H1 (cell line): ENCODE data around the gene OSTN. TPM values are rescaled to one million over a fixed set of nuclear protein-coding genes. Genes with fewer than 3 reads are reported as not detected.

Source experiments
- CTCF ChIA-PET: fragments of 300-600 bp; sonication (Branson Sonifier 250); formaldehyde crosslinking; loops from one replicate; lab custom pipeline; 2021; ENCODE audit not compliant: partially characterized antibody; lab: Charles Lee
- POLR2A ChIA-PET: fragments of 300-600 bp; sonication (Branson Sonifier 250); formaldehyde crosslinking; loops from one replicate; lab custom pipeline; 2021; ENCODE audit warnings: inconsistent platforms; ENCODE audit not compliant: partially characterized antibody; lab: Charles Lee
- DNase-seq, 2 experiments: peaks; one replicate each; pipeline versions ENCODE4 v3.0.0 to v3.0.0-alpha.2; 2010 to 2022; ENCODE audit warnings: low spot score in 2 of 2, low read depth in 1 of 2, mixed read lengths in 1 of 2
- FAIRE-seq: peaks from 2 replicates; lab custom pipeline; 2011; peaks lifted over from hg19 to GRCh38; lab: Jason Lieb, UNC
- H2AFZ ChIP-seq: 2 replicates; pipeline ENCODE4 v1.8.1; 2012; ENCODE audit warnings: low read length, inconsistent platforms
- H2AK5ac ChIP-seq: 2 replicates; pipeline ENCODE4 v1.6.1; 2013; ENCODE audit warnings: low read depth, low read length
- H2BK120ac ChIP-seq: replicated peaks from 2 replicates; pipeline ENCODE3; 2013; ENCODE audit warnings: low read depth, low read length, inconsistent platforms
- H2BK12ac ChIP-seq: 2 replicates; pipeline ENCODE4 v1.6.1; 2013; ENCODE audit warnings: low read depth, low read length
- H2BK15ac ChIP-seq: 2 replicates; pipeline ENCODE4 v1.6.1; 2013; ENCODE audit warnings: low read length
- H2BK20ac ChIP-seq: 2 replicates; pipeline ENCODE4 v1.6.1; 2013; ENCODE audit warnings: low read length
- H2BK5ac ChIP-seq: 2 replicates; pipeline ENCODE4 v1.6.1; 2013; ENCODE audit warnings: low read depth, low read length
- H3K14ac ChIP-seq: 2 replicates; pipeline ENCODE4 v1.6.1; 2013; ENCODE audit warnings: inconsistent platforms; ENCODE audit not compliant: insufficient read length
- H3K18ac ChIP-seq: 2 replicates; pipeline ENCODE4 v1.6.1; 2013; ENCODE audit warnings: low read length; ENCODE audit errors: extremely low read depth
- H3K23ac ChIP-seq: 2 replicates; pipeline ENCODE4 v1.6.1; 2013; ENCODE audit warnings: inconsistent platforms; ENCODE audit not compliant: insufficient read length
- H3K23me2 ChIP-seq: 2 replicates; pipeline ENCODE4 v1.6.1; 2013; ENCODE audit warnings: low read depth, low read length
- H3K27ac ChIP-seq: 2 replicates; pipeline ENCODE4 v1.6.1; 2011; ENCODE audit warnings: low read depth, low read length, inconsistent platforms
- H3K27me3 ChIP-seq, 4 experiments: replicated peaks in 1 of 4; 1 replicate in 1 of 4; 2 replicates in 3 of 4; pipeline versions ENCODE4 v1.6.1 to v1.8.1; 2011 to 2013; ENCODE audit warnings: low read length in 3 of 4, mild to moderate bottlenecking in 3 of 4, inconsistent platforms in 2 of 4, mixed read lengths in 2 of 4, moderate library complexity in 1 of 4; ENCODE audit not compliant: control insufficient read depth in 3 of 4, insufficient read depth in 3 of 4; ENCODE audit errors: extremely low read depth in 1 of 4
- H3K36me3 ChIP-seq, 4 experiments: 2 replicates each; pipeline versions ENCODE4 v1.6.1 to v1.8.1; 2011 to 2013; ENCODE audit warnings: mild to moderate bottlenecking in 4 of 4, low read length in 3 of 4, moderate library complexity in 2 of 4, control low read depth in 1 of 4, inconsistent platforms in 1 of 4; ENCODE audit not compliant: insufficient read depth in 4 of 4, control insufficient read depth in 2 of 4
- H3K4ac ChIP-seq: replicated peaks from 2 replicates; pipeline ENCODE3; 2013; ENCODE audit warnings: low read length, low read depth, mixed read lengths, inconsistent platforms; ENCODE audit not compliant: insufficient read length
- H3K4me1 ChIP-seq, 4 experiments: replicated peaks in 1 of 4; 1 replicate in 1 of 4; 2 replicates in 3 of 4; pipeline versions ENCODE4 v1.6.1 to v1.8.1; 2011 to 2013; ENCODE audit warnings: low read length in 3 of 4, inconsistent platforms in 2 of 4, mixed read lengths in 1 of 4; ENCODE audit not compliant: insufficient read depth in 4 of 4, control insufficient read depth in 3 of 4
- H3K4me2 ChIP-seq, 2 experiments: 2 replicates each; pipeline versions ENCODE4 v1.6.1 to v1.8.1; 2011 to 2013; ENCODE audit warnings: low read depth in 2 of 2, low read length in 2 of 2, control low read depth in 1 of 2, inconsistent platforms in 1 of 2, mild to moderate bottlenecking in 1 of 2; ENCODE audit not compliant: insufficient read depth in 1 of 2
- H3K4me3 ChIP-seq, 4 experiments: fragments of 200-600, 300-600 bp in 1 of 4; sonication (generic), shearing (Covaris generic), sonication (Bioruptor Twin) in 1 of 4; 2 replicates each; pipeline versions ENCODE4 v1.5.1 to v1.8.1; 2011 to 2016; ENCODE audit warnings: low read length in 4 of 4, low read depth in 3 of 4, control low read depth in 2 of 4, inconsistent platforms in 2 of 4, mild to moderate bottlenecking in 2 of 4, mixed read lengths in 1 of 4, moderate library complexity in 1 of 4; ENCODE audit not compliant: insufficient read depth in 2 of 4; ENCODE audit errors: extremely low read depth in 1 of 4
- H3K56ac ChIP-seq: replicated peaks from 2 replicates; pipeline ENCODE3; 2013; ENCODE audit warnings: low read depth, mild to moderate bottlenecking, mixed read lengths, low read length, inconsistent platforms; ENCODE audit not compliant: insufficient read length
- H3K79me1 ChIP-seq: 2 replicates; pipeline ENCODE4 v1.6.1; 2013; ENCODE audit warnings: low read depth, low read length, control low read depth
- H3K79me2 ChIP-seq, 2 experiments: 2 replicates each; pipeline versions ENCODE4 v1.6.1 to v1.8.1; 2012 to 2013; ENCODE audit warnings: low read length in 2 of 2, mild to moderate bottlenecking in 2 of 2, inconsistent platforms in 1 of 2; ENCODE audit not compliant: insufficient read depth in 2 of 2, control insufficient read depth in 1 of 2
- H3K9ac ChIP-seq, 4 experiments: replicated peaks in 1 of 4; 1 replicate in 1 of 4; 2 replicates in 3 of 4; pipeline versions ENCODE4 v1.6.1 to v1.8.1; 2011 to 2013; ENCODE audit warnings: low read depth in 3 of 4, low read length in 3 of 4, control low read depth in 2 of 4, mild to moderate bottlenecking in 2 of 4, moderate library complexity in 2 of 4, inconsistent platforms in 1 of 4; ENCODE audit errors: extremely low read depth in 1 of 4
- H3K9me3 ChIP-seq, 2 experiments: 2 replicates each; pipeline versions ENCODE4 v1.6.1 to v1.8.1; 2012 to 2013; ENCODE audit warnings: mild to moderate bottlenecking in 2 of 2, moderate library complexity in 2 of 2, control low read depth in 1 of 2, inconsistent platforms in 1 of 2, low read depth in 1 of 2, low read length in 1 of 2, mixed read lengths in 1 of 2; ENCODE audit not compliant: insufficient read depth in 2 of 2
- H4K20me1 ChIP-seq, 2 experiments: replicated peaks in 1 of 2; 2 replicates each; pipeline versions ENCODE3 to v1.8.1; 2011 to 2013; ENCODE audit warnings: inconsistent platforms in 2 of 2, low read length in 2 of 2, mild to moderate bottlenecking in 1 of 2; ENCODE audit not compliant: insufficient read depth in 2 of 2, control insufficient read depth in 1 of 2
- H4K5ac ChIP-seq: 2 replicates; pipeline ENCODE4 v1.6.1; 2013; ENCODE audit warnings: low read length, low read depth, mixed read lengths, inconsistent platforms; ENCODE audit not compliant: insufficient read length
- H4K8ac ChIP-seq: 2 replicates; pipeline ENCODE4 v1.8.0; 2013; ENCODE audit warnings: mild to moderate bottlenecking, moderate library complexity, low read length, inconsistent platforms; ENCODE audit not compliant: insufficient read depth; ENCODE audit errors: extremely low read depth
- H4K91ac ChIP-seq: replicated peaks from 2 replicates; pipeline ENCODE3; 2013; ENCODE audit warnings: low read length, mixed read lengths, inconsistent platforms; ENCODE audit not compliant: insufficient read length
- TEAD4 ChIP-seq: IDR thresholded peaks from 2 replicates; pipeline ENCODE4 v1.6.1; 2012; ENCODE audit warnings: low read depth, low read length, inconsistent platforms, mixed read lengths
- YY1 ChIP-seq: IDR thresholded peaks from 2 replicates; pipeline ENCODE4 v1.6.1; 2011; ENCODE audit warnings: low read depth, mild to moderate bottlenecking, low read length
- WGBS, 2 experiments: shearing (Covaris generic) in 1 of 2; methylation state at CpG; one replicate each; pipeline versions ENCODE4 v1.1.6 to v1.1.7; 2013 to 2015; ENCODE audit warnings: low lambda C conversion rate in 2 of 2, mixed read lengths in 2 of 2, inconsistent platforms in 1 of 2, low coverage in 1 of 2, missing lambda C conversion rate in 1 of 2; ENCODE audit not compliant: insufficient replicate concordance in 2 of 2, insufficient coverage in 1 of 2, insufficient read length in 1 of 2; ENCODE audit errors: extremely low coverage in 1 of 2, missing lambda C conversion rate in 1 of 2; 5-methylcytosine and 5-hydroxymethylcytosine counted together
- polyA plus RNA-seq, 7 experiments: library from polyadenylated mRNA; depleted of rRNA in 3 of 7; stranded (reverse) in 5 of 7; unstranded in 2 of 7; fragments of >200 nt in 5 of 7; fragments of 200-250 nt in 2 of 7; gene quantifications; 1 replicate in 5 of 7; 2 replicates in 1 of 7; 4 replicates in 1 of 7; pipeline versions ENCODE4 v1.2.1 to v1.2.3, GENCODE V29; 2011 to 2013; ENCODE audit warnings: missing spikeins in 2 of 7, mixed read lengths in 2 of 7
- total RNA-seq: library from RNA; stranded (reverse); fragmentation: NEBNext Ultra II Directional; extraction: Animal tissue kit (Norgen Biotek cat#: 25700); gene quantifications from 2 replicates; pipeline ENCODE4 v1.2.1, GENCODE V29; 2021

Gene OSTN
- total and polyA plus RNA-seq, 2 of the 8 experiments (the other 6 are each of a cell fraction or from before 2014, with no cell fraction given): not detected

DNA sequence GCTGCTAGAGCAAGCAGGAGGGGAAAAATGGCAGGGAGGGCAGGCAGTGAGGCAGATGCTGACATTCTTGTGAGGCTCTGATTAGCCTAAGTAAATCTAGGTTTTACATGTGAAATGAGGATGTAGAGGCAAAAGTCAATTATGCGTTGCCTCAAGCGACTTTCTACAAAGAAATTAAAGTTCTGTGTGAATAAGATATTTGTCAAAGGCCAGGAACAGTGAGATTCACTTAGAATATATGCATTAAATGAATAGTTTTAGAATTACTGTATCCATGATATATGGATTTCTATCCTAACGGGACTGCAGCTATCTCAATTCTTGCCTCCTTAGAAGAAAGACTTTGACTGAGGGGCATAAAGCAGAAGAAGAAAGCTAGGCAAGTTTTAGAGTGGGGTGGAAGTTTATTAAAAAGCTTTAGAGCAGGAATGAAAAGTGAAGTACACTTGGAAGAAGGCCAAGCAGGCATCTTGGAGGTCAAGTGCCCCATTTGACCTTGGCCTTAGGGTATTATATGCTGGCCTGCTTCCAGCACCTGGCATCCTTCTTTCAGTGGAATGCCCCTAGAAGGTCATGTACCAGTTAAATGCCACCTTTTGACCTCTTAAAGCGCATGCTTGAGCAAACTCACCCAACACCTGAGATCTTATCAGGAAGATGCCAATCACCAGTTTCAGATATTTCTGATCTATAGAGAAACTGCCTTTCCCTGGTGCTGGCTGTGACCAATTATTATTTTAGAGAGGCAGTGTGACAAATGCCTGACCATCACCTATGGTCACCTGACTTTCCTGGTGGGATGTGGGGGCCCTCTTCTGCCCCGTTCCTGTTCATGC is 38.2 kb downstream of the OSTN start:
- ChIA-PET CTCF (interaction anchor here (1.4 kb wide), 1 partner anchor 12 kb away, joined by 3 read pairs; no protein-coding TSS in a partner anchor), POLR2A (no interaction called here)
- H4K5ac ChIP-seq: no peak overlapping the region
- H3K9me3 ChIP-seq: no peaks in the 10 kb centered on the region
- H3K4me3 ChIP-seq: no peak overlapping the region
- FAIRE-seq: no peak
- H2AK5ac ChIP-seq: no peak overlapping the region
- H3K4me2 ChIP-seq: no peak overlapping the region
- H4K8ac ChIP-seq: no peak overlapping the region
- H3K27me3 ChIP-seq: no peaks in the 10 kb centered on the region
- peaks cover 0 to 14% (median 2%) of the 10 kb centered on the region in 4 experiments; a peak in 3 of 7 replicates for H3K4me1 ChIP-seq
- WGBS, 2 experiments: 77% methylated on average over 5 of the region's 5 CpGs; no CpG with 5 or more reads in 1 of the 2 experiments
- H2BK20ac ChIP-seq: no peak overlapping the region
- no peak overlapping the region for H3K9ac ChIP-seq
- no peak overlapping the region for H2BK5ac ChIP-seq
- no peak overlapping the region for H3K4ac ChIP-seq
- no peak overlapping the region for H3K23ac ChIP-seq
- H3K23me2 ChIP-seq: no peaks in the 10 kb centered on the region
- H3K79me1 ChIP-seq: no peaks in the 10 kb centered on the region
- no peak overlapping the region for H2BK12ac ChIP-seq
- TF ChIP-seq TEAD4 (no peak), YY1 (0 out of 2 replicates have a peak, but pooled peaks have one; percentile 4)
- TF ChIP-seq, all 59 proteins: peak for 1
- H2BK15ac ChIP-seq: no peak overlapping the region
- no peaks in the 10 kb centered on the region for H3K79me2 ChIP-seq
- no peak for DNase-seq
- no peak overlapping the region for H3K56ac ChIP-seq
- H4K20me1 ChIP-seq: no peaks in the 10 kb centered on the region
- no peak overlapping the region for H3K14ac ChIP-seq
- no peak overlapping the region; the same call in 1 of the 2 replicates for H3K18ac ChIP-seq
- H4K91ac ChIP-seq: no peak overlapping the region
- no peak overlapping the region for H2BK120ac ChIP-seq
- H3K36me3 ChIP-seq: no peaks in the 10 kb centered on the region
- no peak overlapping the region for H2AFZ ChIP-seq
- no peak overlapping the region for H3K27ac ChIP-seq
